ENCODE data around the gene STX19. TPM values are rescaled to one million over a fixed set of nuclear protein-coding genes. Genes with fewer than 3 reads are reported as not detected.

Gene STX19
- total and polyA plus RNA-seq, 2 donors (not counting 1 experiment from before 2014, with no cell fraction given): not detected

GRCh38 chr3:94024385-94024784, 4.0 kb downstream of the STX19 start:
- H3K9ac ChIP-seq (ENCODE audit: insufficient read depth, low read length): no peak overlapping the region
- H4K20me1 ChIP-seq (ENCODE audit: control insufficient read depth, extremely low read depth, insufficient read depth, low read length): no peaks in the 10 kb centered on the region
- H3K4me3 ChIP-seq (replicated peaks in 1 of 4; ENCODE audit: control extremely low read depth in 1 of 4, insufficient read depth in 1 of 4, low read depth in 3 of 4, low read length in 4 of 4): no peak overlapping the region
- H3K27me3 ChIP-seq (ENCODE audit: control insufficient read depth, insufficient read depth, low read length): no peaks in the 10 kb centered on the region
- no peak overlapping the region for H3K4me2 ChIP-seq (ENCODE audit: extremely low read depth, insufficient read depth, low read length)
- no peak for TF ChIP-seq CTCF (conservative IDR thresholded peaks at IDR 0.05 in 1 of 2, IDR thresholded peaks at IDR 0.05 in 1 of 2; ENCODE audit: low read depth in 1 of 2, low read length in 2 of 2)
- TF ChIP-seq EZH2 (IDR thresholded peaks at IDR 0.05; ENCODE audit: low read length, missing control alignments): no peak
- H3K36me3 ChIP-seq (ENCODE audit: control insufficient read depth, insufficient read depth, low read length): no peaks in the 10 kb centered on the region
- H2AFZ ChIP-seq (ENCODE audit: low read length): no peak overlapping the region
- H3K79me2 ChIP-seq (ENCODE audit: control insufficient read depth, insufficient read depth, low read length): no peaks in the 10 kb centered on the region
- DNase-seq (ENCODE audit: low read depth in 2 of 2): peak; percentile 56 to 61
- no peaks in the 10 kb centered on the region for H3K9me3 ChIP-seq (ENCODE audit: control insufficient read depth, insufficient read depth, low read depth, low read length)
- no peaks in the 10 kb centered on the region for H3K4me1 ChIP-seq (ENCODE audit: control insufficient read depth, extremely low read depth, insufficient read depth, low read length)
- no peak overlapping the region for H3K27ac ChIP-seq (ENCODE audit: insufficient read depth, low read length)

GRCh38 chr3:94020293-94020692, 8.1 kb downstream of the STX19 start:
- H3K27me3 ChIP-seq (ENCODE audit: control insufficient read depth, insufficient read depth, low read length): no peaks in the 10 kb centered on the region
- no peak overlapping the region for H3K9ac ChIP-seq (ENCODE audit: insufficient read depth, low read length)
- no peaks in the 10 kb centered on the region for H3K9me3 ChIP-seq (ENCODE audit: control insufficient read depth, insufficient read depth, low read depth, low read length)
- TF ChIP-seq EZH2 (IDR thresholded peaks at IDR 0.05; ENCODE audit: low read length, missing control alignments) (no peak), CTCF (conservative IDR thresholded peaks at IDR 0.05 in 1 of 2, IDR thresholded peaks at IDR 0.05 in 1 of 2; ENCODE audit: low read depth in 1 of 2, low read length in 2 of 2) (no peak)
- DNase-seq (ENCODE audit: low read depth in 2 of 2): no peak
- H3K36me3 ChIP-seq (ENCODE audit: control insufficient read depth, insufficient read depth, low read length): no peaks in the 10 kb centered on the region
- no peak overlapping the region for H2AFZ ChIP-seq (ENCODE audit: low read length)
- H3K27ac ChIP-seq (ENCODE audit: insufficient read depth, low read length): no peak overlapping the region
- H3K4me2 ChIP-seq (ENCODE audit: extremely low read depth, insufficient read depth, low read length): no peak overlapping the region
- H3K79me2 ChIP-seq (ENCODE audit: control insufficient read depth, insufficient read depth, low read length): no peaks in the 10 kb centered on the region
- no peaks in the 10 kb centered on the region for H4K20me1 ChIP-seq (ENCODE audit: control insufficient read depth, extremely low read depth, insufficient read depth, low read length)
- H3K4me1 ChIP-seq (ENCODE audit: control insufficient read depth, extremely low read depth, insufficient read depth, low read length): no peaks in the 10 kb centered on the region
- no peak overlapping the region for H3K4me3 ChIP-seq (replicated peaks in 1 of 4; ENCODE audit: control extremely low read depth in 1 of 4, insufficient read depth in 1 of 4, low read depth in 3 of 4, low read length in 4 of 4)

GRCh38 chr3:94019659-94020058, 8.7 kb downstream of the STX19 start:
- no peaks in the 10 kb centered on the region for H3K27me3 ChIP-seq (ENCODE audit: control insufficient read depth, insufficient read depth, low read length)
- TF ChIP-seq EZH2 (IDR thresholded peaks at IDR 0.05; ENCODE audit: low read length, missing control alignments): no peak
- TF ChIP-seq CTCF (conservative IDR thresholded peaks at IDR 0.05 in 1 of 2, IDR thresholded peaks at IDR 0.05 in 1 of 2; ENCODE audit: low read depth in 1 of 2, low read length in 2 of 2): no peak
- no peak overlapping the region for H3K9ac ChIP-seq (ENCODE audit: insufficient read depth, low read length)
- H3K36me3 ChIP-seq (ENCODE audit: control insufficient read depth, insufficient read depth, low read length): no peaks in the 10 kb centered on the region
- H3K4me2 ChIP-seq (ENCODE audit: extremely low read depth, insufficient read depth, low read length): no peak overlapping the region
- H3K9me3 ChIP-seq (ENCODE audit: control insufficient read depth, insufficient read depth, low read depth, low read length): no peaks in the 10 kb centered on the region
- H3K4me1 ChIP-seq (ENCODE audit: control insufficient read depth, extremely low read depth, insufficient read depth, low read length): no peaks in the 10 kb centered on the region
- no peak overlapping the region for H2AFZ ChIP-seq (ENCODE audit: low read length)
- H3K27ac ChIP-seq (ENCODE audit: insufficient read depth, low read length): no peak overlapping the region
- no peaks in the 10 kb centered on the region for H3K79me2 ChIP-seq (ENCODE audit: control insufficient read depth, insufficient read depth, low read length)
- no peak for DNase-seq (ENCODE audit: low read depth in 2 of 2)
- H4K20me1 ChIP-seq (ENCODE audit: control insufficient read depth, extremely low read depth, insufficient read depth, low read length): no peaks in the 10 kb centered on the region
- no peak overlapping the region for H3K4me3 ChIP-seq (replicated peaks in 1 of 4; ENCODE audit: control extremely low read depth in 1 of 4, insufficient read depth in 1 of 4, low read depth in 3 of 4, low read length in 4 of 4)

Measured in fibroblast of lung (primary cell).